Gastroesophageal sphincter (tissue), 4 donors: ENCODE data around the gene HDAC6. TPM values are rescaled to one million over a fixed set of nuclear protein-coding genes. Genes with fewer than 3 reads are reported as not detected.

ENCODE experiments used
- ATAC-seq: fragments of 150-250 bp; one replicate; pipeline ENCODE4 v1.9.1; 2016; ENCODE audit warnings: mild to moderate bottlenecking, moderate library complexity
- H3K27ac ChIP-seq, 4 donors: fragments of 200-600 bp; sonication (generic) in 3 of 4; 1 replicate in 3 of 4; 2 replicates in 1 of 4; pipeline ENCODE4 v1.5.1; 2016 to 2019
- H3K27me3 ChIP-seq: fragments of 200-600 bp; sonication (generic); one replicate; pipeline ENCODE4 v1.5.1; 2019
- H3K36me3 ChIP-seq, 2 donors: fragments of 200-600 bp; sonication (generic); one replicate each; pipeline ENCODE4 v1.5.1; 2019; ENCODE audit warnings: control low read depth in 1 of 2
- H3K4me1 ChIP-seq, 3 donors: fragments of 200-600 bp; sonication (generic); 1 replicate in 2 of 3; 2 replicates in 1 of 3; pipeline ENCODE4 v1.5.1; 2016 to 2019; ENCODE audit warnings: control low read depth in 2 of 3
- H3K4me3 ChIP-seq, 2 donors: fragments of 200-600 bp; sonication (generic); one replicate each; pipeline ENCODE4 v1.5.1; 2019; ENCODE audit warnings: mild to moderate bottlenecking in 1 of 2, moderate library complexity in 1 of 2
- H3K9me3 ChIP-seq, 3 donors: fragments of 200-600 bp; sonication (generic); one replicate each; pipeline ENCODE4 v1.5.1; 2017 to 2019; ENCODE audit warnings: control low read depth in 2 of 3
- EP300 ChIP-seq: sonication (generic); formaldehyde crosslinking; IDR thresholded peaks from one replicate; pipeline ENCODE4 v1.6.1; 2017; ENCODE audit warnings: antibody characterized with exemption, mild to moderate bottlenecking
- POLR2A ChIP-seq, 2 donors: fragments of 450-650 bp; IDR thresholded peaks; one replicate each; pipeline ENCODE4 v1.6.1; 2017; ENCODE audit warnings: antibody characterized with exemption in 2 of 2, mild to moderate bottlenecking in 2 of 2, moderate library complexity in 1 of 2
- POLR2AphosphoS5 ChIP-seq: sonication (generic); formaldehyde crosslinking; IDR thresholded peaks from one replicate; pipeline ENCODE4 v1.6.1; 2017; ENCODE audit warnings: antibody characterized with exemption
- WGBS, 2 donors: methylation state at CpG; one replicate each; pipeline ENCODE4 v1.1.5; 2018; ENCODE audit warnings: low coverage in 1 of 2; 5-methylcytosine and 5-hydroxymethylcytosine counted together
- total RNA-seq, 4 donors: library from RNA; depleted of rRNA; stranded (reverse); fragments of >200 nt; gene quantifications; one replicate each; pipeline ENCODE4 v1.1.0, GENCODE V29; 2016
- TF ChIP-seq, protein P1 (sequence below), 4 experiments: fragments of 200-600 bp in 2 of 4; fragments of 450-650 bp in 2 of 4; sonication (generic) in 1 of 4; IDR thresholded peaks; one replicate each; pipeline ENCODE4 v1.5.1; 2017 to 2019; ENCODE audit warnings: antibody characterized with exemption in 4 of 4, mild to moderate bottlenecking in 2 of 4, moderate library complexity in 2 of 4

The HDAC6 gene
- total RNA-seq, 4 donors from 2014 or later, result 50.7 to 66.8 (median 56.9) TPM

DNA sequence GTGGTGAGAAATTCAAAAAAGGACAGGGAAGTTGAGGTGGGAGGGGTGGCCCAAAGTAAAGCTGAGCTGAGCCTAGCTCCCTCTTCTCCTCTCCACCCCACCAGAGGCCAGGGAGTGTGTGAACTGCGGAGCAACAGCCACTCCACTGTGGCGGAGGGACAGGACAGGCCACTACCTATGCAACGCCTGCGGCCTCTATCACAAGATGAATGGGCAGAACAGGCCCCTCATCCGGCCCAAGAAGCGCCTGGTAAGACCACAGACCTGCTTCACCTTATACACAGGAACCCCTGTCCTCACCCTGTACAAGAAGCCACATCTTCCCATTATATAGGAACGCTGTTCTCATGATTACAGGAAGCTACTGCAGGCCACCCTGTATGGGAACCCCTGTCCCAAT, 9.6 kb upstream of the HDAC6 start:
- ATAC-seq, result no peak
- WGBS, 2 donors, result 88% methylated on average over 1 of the region's 7 CpGs; no CpG with 5 or more reads in 1 of the 2 donors
- no peaks in the 10 kb centered on the region for H3K36me3 ChIP-seq
- no peak overlapping the region for H3K27ac ChIP-seq
- H3K27me3 ChIP-seq, result peaks cover 7% of the 10 kb centered on the region
- H3K9me3 ChIP-seq, result no peaks in the 10 kb centered on the region
- no peak for TF ChIP-seq POLR2AphosphoS5
- no peak overlapping the region for H3K4me3 ChIP-seq
- H3K4me1 ChIP-seq, result no peaks in the 10 kb centered on the region

DNA sequence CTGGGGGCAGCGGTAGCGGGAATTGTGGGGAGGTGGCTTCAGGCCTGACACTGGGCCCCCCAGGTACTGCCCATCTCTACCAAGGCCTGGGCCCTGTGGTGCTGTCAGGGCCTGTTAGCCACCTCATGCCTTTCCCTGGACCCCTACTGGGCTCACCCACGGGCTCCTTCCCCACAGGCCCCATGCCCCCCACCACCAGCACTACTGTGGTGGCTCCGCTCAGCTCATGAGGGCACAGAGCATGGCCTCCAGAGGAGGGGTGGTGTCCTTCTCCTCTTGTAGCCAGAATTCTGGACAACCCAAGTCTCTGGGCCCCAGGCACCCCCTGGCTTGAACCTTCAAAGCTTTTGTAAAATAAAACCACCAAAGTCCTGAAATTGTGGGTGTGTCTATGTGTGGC, 7.9 kb upstream of the HDAC6 start:
- TF ChIP-seq POLR2AphosphoS5 (no peak), POLR2A (IDR thresholded peaks at IDR 0.05) (no peak), EP300 (no peak)
- TF ChIP-seq, protein P1, sequence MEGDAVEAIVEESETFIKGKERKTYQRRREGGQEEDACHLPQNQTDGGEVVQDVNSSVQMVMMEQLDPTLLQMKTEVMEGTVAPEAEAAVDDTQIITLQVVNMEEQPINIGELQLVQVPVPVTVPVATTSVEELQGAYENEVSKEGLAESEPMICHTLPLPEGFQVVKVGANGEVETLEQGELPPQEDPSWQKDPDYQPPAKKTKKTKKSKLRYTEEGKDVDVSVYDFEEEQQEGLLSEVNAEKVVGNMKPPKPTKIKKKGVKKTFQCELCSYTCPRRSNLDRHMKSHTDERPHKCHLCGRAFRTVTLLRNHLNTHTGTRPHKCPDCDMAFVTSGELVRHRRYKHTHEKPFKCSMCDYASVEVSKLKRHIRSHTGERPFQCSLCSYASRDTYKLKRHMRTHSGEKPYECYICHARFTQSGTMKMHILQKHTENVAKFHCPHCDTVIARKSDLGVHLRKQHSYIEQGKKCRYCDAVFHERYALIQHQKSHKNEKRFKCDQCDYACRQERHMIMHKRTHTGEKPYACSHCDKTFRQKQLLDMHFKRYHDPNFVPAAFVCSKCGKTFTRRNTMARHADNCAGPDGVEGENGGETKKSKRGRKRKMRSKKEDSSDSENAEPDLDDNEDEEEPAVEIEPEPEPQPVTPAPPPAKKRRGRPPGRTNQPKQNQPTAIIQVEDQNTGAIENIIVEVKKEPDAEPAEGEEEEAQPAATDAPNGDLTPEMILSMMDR (IDR thresholded peaks at IDR 0.05), result no peak
- no peaks in the 10 kb centered on the region for H3K27me3 ChIP-seq
- H3K4me1 ChIP-seq, result no peaks in the 10 kb centered on the region
- H3K4me3 ChIP-seq, result no peak overlapping the region
- no peaks in the 10 kb centered on the region for H3K36me3 ChIP-seq
- no peaks in the 10 kb centered on the region for H3K9me3 ChIP-seq
- no peak overlapping the region for H3K27ac ChIP-seq
- WGBS, 2 donors, result no CpG with 5 or more reads among the region's 4 CpGs
- ATAC-seq, result no peak

DNA sequence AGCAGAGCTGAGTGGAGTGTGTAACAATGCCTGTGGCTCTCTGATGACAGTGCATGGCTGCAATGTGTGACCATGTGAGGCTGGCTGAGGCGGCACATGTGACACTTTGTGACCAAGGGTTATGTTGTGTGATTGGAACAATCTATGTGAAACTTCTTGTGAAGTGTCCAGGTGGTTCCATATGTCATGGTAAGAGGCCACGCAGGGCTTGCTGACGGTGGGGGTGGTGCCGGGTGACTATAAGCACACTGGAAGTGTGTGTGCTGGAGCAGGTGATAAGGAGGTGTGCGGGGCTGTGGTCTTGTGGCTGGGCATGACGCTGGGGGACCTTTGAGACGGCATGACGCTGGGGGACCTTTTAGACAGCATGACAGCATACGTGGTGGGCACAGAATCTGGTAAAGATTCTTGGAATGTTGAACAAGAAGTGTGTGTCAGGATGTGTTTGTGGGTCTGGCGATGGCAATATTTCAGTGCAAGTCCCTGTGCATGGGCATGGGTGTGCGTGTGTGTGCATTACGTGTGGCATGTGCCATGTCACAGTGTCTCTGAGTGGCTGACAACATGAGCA, 7.4 kb upstream of the HDAC6 start:
- Histone ChIP-seq H3K36me3 (no peaks in the 10 kb centered on the region), H3K4me1 (no peaks in the 10 kb centered on the region), H3K27ac (no peak overlapping the region), H3K27me3 (no peaks in the 10 kb centered on the region), H3K9me3 (no peaks in the 10 kb centered on the region), H3K4me3 (no peak overlapping the region)
- WGBS, 2 donors, result 75 to 100% methylated on average over 4 to 12 of the region's 12 CpGs
- TF ChIP-seq, protein P1 (IDR thresholded peaks at IDR 0.05), result no peak
- TF ChIP-seq POLR2A (IDR thresholded peaks at IDR 0.05), result no peak
- no peak for TF ChIP-seq POLR2AphosphoS5
- TF ChIP-seq EP300, result no peak
- ATAC-seq, result no peak

DNA sequence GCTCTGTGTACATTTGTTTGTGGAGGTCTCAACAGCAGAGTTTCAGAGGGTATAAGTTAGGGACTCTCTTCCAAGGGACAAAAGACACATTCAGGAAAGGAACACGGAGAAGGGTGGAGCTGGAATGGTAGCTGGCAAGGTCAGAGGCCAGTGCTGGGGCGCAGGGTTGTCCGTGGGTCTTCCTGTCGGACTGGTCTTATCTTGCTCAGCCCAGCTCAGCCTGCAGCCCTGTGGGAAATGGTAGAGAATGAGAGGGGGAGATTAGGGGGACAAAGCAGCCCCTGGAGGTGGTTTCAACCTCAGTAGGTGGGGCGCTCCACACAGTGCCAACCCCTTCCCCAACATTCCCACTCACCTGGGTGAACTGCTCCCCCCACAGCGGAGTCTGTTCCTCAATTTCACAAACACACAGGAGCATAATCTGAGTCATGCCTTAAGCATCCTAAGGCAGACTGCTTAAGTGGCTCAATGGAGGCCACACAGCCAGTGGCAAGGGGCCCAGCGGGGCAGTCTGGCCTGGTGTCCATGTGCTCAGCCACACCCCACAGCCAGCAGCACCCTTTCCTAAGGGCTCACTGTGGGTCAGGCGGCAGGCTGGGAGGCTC, 6.9 kb upstream of the HDAC6 start:
- no peaks in the 10 kb centered on the region for H3K9me3 ChIP-seq
- no peaks in the 10 kb centered on the region for H3K36me3 ChIP-seq
- H3K27me3 ChIP-seq, result no peaks in the 10 kb centered on the region
- WGBS, 2 donors, result 37 to 62% methylated on average over 4 to 5 of the region's 8 CpGs
- TF ChIP-seq, protein P1 (IDR thresholded peaks at IDR 0.05), result no peak
- TF ChIP-seq POLR2AphosphoS5 (no peak), EP300 (no peak), POLR2A (IDR thresholded peaks at IDR 0.05) (no peak)
- H3K4me3 ChIP-seq, result no peak overlapping the region
- H3K27ac ChIP-seq, result no peak overlapping the region
- ATAC-seq, result no peak
- H3K4me1 ChIP-seq, result no peaks in the 10 kb centered on the region

DNA sequence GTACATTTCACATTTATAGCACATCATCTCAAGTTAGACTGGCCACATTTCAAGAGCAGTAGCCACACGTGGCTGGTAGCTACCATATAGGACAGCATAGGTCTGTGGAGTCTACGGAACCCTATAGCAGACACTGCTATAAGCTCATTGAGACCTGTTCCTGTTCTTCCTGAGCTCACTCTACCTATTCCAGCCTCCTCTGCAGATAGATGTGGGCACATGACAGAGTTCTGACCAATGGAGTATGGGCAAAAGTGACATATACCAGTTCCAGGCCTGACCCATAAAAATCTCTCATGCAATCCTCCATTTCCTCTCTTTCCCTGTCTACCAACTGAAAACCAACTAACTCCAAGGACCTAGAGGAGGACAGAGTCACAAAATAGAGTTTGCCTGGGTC, 3.5 kb upstream of the HDAC6 start:
- Histone ChIP-seq H3K27me3 (no peaks in the 10 kb centered on the region), H3K4me1 (peaks cover 0 to 15% (median 0%) of the 10 kb centered on the region in 3 donors), H3K9me3 (no peaks in the 10 kb centered on the region), H3K4me3 (no peak overlapping the region), H3K27ac (no peak overlapping the region), H3K36me3 (no peaks in the 10 kb centered on the region)
- WGBS, 2 donors, result 40 to 79% methylated on average over 1 to 2 of the region's 2 CpGs
- no peak for ATAC-seq
- TF ChIP-seq, protein P1 (IDR thresholded peaks at IDR 0.05), result no peak
- TF ChIP-seq POLR2A (IDR thresholded peaks at IDR 0.05) (no peak), EP300 (no peak), POLR2AphosphoS5 (no peak)
